NCI-H1105 treated with DMSO at 0.1 percent for 48 hours (cell line): ENCODE data around the gene EXOG.

Source experiments
- DNase-seq: peaks from one replicate; lab custom pipeline; 2025; lab: John Stamatoyannopoulos, UW

Gene EXOG

DNA sequence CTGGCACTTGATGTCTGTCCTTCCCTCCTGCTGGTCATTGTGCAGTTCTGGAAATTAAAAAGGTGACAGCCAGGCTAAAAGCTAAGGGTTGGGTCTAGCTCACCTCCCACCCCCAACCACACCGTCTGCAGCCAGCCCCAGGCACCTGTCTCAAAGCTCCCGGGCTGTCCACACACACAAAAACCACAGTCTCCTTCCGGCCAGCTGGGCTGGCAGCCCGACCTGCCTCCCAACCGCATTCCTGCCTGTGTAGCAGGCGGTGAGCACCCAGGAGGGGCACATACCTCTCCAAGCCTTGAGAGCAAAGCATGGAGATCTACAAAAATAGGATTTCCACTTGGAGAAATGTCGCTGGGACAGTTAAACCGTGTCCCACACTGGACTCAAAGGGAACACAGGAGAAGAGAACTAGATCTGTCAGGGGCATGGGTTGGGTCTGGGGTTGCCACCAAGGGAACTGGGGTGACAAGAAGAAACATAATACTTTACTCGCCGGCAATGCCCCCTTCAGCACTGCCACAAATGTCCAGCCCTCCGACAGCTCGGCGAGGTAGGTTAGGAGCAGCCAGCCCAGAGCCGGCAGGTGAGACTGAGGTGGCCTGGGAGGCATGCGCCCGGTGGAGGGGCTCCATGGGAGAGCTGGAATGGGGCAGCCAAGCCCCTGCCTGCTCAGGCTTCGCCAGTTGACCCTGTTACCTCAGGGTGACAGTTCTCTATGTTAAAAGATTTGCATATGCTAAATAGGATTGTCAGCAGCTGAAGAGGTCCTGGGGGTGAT is 52.2 kb downstream of the EXOG start:
- DNase-seq = no peak

DNA sequence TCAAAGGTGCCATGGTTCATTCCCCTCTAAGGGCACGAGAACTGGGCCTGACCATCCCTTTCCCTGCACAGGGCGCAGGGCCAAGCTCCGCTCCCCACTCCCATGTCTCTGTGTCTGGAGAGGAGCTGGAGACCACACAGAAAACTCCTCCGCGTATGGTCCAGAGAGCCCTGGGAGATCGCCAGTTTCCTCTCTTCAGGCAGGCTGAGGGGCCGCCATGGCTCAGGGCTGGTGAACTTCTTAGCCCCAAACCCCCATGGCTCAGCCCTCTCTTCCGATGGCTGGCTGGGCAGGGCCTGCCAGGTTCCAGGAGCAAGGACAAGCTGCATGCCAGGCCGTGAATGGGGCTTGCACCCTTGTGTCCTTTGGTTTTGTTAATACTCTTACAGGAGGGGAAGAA is 52.9 kb downstream of the EXOG start:
- no peak for DNase-seq

DNA sequence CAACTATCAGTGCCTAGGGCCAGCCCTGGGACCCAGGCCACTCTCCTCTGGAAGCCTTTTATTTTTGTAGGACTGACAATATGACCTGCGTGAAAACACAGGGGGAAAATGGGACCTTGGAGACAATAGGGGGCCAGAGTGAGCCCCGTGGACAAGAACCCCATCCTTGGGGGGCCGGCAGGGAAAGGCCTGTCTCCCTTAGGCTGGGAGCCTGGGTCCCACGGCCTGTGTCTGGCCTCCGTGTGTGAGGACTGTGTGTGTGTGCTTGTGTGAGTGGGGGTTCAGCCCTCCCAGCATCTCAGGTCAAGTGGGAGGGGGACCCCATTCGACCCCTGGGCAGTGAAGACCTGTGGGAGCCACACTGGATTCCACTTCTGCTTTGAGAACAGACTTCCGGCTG is 53.3 kb downstream of the EXOG start:
- no peak for DNase-seq

DNA sequence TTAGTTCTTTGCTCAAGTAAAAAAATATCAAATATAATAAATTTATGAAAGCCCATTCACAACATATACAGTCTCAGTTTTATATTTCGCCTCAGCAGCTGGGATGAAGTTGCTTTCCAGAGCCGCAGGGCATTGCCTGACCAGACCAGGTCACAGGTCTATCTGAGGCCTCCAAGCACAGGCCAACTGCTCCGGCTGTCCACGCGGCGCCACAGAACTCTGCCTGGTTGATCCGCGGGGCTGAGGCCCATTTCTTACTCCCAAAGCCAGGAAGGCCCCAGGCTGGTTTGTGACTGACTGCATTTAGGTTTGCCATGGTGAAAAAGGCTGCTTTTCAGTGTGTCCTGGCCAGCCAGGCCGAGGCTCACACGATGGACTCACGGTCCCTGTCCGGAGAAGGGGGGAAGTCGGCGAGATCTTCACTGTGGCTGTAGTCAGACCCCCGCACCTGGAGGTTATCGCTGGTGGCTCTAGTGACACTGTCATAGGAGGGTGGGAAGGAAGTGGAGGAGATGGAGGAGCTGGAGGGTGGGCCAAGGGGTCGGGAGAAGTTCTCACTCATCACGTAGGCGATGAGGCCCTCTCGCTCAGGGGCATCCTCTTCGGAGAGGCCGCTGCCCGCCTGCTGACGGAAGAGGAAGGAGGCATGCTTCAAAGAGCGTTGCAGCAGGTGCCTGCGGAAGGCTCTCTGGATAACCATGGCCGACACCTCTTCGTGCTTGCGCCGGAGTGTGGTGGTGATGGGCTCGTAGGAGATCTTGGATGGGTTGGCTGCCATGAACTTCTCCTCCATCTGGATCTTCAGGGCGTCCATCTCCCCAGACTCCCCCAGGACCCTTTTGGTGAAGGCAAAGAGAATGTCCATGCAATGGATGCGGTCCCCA is 54.1 kb downstream of the EXOG start:
- DNase-seq = no peak

DNA sequence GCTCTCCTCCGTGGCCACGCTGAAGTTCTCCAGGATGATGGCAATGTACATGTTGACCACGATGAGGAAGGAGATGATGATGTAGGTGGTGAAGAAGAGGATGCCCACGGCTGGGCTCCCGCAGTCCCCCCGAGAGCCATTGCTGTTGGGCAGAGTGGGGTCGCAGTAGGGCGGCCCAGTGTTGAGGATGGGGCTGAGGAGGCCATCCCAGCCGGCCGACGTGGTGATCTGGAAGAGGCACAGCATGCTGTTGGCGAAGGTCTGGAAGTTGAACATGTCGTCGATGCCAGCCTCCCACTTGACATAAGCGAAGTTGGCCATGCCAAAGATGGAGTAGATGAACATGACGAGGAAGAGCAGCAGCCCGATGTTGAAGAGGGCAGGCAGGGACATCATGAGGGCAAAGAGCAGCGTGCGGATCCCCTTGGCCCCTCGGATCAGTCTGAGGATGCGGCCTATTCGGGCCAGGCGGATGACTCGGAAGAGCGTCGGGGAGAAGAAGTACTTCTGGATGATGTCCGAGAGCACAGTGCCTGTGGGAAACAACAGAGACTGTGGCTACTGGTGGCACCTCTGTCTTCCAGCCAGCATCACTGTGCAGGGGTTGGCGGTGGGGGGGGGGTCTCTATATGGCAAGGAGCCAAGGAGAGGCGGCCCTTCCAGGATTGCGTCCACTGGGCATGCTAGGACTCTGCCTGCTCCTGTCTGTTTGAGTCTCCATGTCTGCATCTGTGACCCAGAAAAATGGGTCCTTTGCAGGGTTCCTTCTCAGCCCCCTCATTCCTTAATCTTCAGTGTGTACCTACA is 55.1 kb downstream of the EXOG start:
- DNase-seq = no peak

DNA sequence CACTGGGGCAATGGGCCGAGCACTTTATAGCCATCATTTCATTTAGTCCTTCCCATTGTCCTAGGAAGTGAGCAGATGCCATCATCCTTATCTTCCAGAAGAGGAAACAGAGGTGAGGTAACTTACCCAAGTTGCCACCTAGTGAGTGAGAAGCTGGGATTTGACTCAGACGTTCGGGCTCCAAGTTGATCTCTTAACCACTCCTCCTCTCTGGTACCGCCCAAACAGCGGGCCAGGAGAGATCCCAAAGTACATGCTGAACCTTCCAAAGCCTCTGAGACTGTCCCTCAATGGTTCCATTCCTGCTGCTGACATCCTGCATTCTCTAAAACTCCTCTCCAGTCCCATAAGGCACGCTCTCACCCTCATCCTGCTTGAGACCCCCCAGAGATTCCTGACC is 56.2 kb downstream of the EXOG start:
- no peak for DNase-seq

DNA sequence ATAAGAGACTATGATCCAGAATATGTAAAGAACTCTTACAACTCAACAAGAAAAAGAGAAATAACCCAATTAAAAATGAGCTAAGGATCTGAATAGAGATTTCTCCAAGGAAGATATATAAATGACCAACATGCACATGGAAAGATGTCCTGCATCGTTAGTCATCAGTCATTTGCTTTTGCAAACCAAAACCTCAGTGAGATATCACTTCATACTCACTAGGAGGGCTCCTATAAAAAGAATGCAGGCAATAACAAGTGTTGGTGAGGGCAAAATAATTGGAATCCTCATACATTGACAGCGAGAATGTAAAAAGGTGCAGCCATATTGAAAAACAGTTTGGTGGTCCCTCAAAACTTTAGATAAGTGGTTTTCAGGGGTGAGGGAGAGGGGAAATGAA is 56.9 kb downstream of the EXOG start:
- DNase-seq = no peak

DNA sequence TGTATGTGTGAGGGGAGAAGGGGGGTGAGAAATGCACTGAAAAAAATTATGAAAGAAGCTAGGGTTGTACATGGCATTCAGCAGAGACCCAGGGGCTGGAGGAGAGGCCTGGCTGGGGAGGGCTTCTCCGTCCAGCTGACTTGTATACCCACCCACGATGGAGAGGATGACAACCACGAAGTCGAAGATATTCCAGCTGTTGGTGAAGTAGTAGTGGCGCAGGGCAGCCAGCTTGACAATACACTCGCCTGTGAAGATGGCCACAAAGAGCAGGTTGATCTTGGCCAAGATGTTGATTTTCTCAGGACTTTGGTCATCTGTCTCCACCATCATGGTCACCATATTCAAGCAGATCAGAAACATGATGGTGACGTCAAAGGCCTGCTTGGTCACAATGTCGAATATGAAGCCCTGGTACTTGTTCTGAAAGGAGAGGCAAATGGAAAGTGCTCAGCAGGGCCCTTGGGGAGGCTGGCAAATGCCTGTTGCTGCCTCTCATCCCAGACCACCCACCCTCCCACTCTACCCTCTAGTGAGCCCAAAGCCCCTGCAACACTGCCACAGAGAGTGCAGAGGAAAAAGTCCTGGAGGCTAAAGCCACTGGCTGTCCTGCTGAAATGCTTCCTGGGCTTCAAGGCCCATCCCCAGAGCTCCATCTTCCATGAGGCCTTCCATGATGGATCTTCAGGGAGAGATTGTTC is 58.1 kb downstream of the EXOG start:
- no peak for DNase-seq

DNA sequence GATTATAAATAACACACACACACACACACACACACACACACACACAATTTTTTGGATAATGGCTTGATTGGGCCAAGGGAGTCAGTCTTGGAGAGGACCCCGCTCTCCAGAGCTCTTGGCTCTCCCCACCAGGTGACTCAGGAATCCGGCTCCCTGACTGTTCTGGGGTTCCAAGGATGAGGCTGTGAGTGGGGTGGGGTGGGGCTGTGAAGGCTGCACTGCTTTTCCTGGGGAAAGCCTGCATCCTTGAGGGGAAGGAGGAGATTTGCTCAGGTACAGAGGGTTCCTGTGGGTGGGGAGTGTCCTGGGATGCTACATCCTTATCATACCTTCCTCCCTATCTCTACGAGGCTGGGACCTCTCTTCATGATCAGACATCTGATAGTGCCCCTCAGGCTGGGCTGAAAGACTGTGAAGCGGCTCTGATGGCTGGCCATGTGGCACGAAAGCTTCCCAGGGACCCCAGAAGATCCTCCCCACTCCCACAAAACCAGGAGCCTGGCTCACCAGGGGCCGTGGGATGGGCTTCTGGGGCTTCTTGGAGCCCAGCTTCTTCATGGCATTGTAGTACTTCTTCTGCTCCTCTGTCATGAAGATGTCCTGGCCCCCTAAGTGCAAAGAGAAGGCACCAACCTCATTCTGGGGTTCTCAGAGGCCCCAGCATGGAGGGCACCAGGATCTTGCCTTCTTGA is 59.2 kb downstream of the EXOG start:
- DNase-seq = no peak

DNA sequence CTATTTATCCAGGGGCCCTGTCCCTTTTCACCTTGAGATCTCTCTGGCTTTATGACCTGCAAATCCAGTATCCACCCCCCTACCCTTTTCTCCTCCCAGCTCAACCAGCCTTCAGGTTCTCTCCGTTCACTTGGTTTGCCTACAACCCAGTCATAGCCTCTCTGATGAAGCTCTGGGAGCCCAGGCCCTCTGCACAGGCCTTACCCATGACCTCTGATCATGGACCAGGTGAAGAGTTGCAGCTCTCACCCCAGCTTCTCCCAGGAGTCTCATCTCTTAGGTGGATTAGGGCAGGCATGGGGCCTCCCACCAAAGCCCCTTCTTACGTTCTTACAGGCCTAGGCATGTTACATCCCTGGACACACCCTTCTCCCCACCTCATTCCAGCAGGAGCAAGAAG is 59.8 kb downstream of the EXOG start:
- no peak for DNase-seq

DNA sequence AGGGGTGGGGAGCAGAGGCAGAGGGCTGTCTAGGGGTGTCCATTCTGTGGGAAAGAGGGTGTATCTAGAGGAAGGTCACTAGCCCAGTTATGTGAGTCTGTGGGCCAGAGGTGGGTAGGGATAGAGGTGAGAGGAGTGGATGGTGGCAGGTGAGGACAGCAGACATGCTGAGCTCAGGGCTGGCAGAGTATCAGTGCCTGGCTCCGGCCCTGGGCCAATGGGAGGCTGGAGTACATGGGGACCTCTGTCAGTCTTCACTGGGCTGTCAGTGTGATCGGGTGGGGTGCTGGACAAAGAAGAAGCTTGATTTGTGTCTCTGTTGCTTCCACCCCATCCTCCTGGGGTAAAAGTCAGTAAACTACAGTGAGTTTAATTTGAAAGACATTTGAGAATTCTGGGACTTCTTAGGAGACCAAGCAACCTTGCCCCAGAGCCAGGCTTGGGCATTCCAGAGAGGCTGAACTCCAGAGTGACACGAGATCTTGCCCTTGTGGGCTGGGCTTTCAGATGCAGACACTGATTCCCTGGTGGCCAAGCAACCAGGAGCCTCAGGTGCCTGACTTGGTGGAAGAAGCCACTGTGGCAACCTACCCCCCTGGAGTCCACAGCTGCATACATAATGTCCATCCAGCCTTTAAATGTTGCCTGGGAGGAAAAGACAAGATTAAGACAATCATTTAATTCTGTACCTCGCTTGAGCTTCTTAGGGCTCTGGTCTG is 60.7 kb downstream of the EXOG start:
- no peak for DNase-seq

DNA sequence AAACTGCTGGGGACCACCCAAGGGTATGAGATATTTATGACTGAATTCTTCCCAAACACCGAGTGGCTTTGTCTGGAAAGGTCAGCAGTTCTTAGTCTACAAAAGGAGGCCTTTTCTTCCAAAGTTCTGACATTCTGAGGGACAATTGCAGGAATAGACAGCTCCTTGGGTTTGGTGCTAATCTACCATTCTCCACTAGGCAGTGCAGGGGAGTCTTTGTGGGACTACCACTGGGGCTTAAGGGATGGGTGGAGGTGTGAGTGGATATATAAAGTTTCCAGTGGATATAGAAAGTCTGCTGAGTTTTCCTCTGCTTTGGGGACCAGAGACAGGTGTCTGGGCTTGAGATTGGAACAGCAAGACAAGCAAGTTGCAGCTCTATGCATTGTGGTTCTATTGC is 62.7 kb downstream of the EXOG start:
- DNase-seq = no peak

DNA sequence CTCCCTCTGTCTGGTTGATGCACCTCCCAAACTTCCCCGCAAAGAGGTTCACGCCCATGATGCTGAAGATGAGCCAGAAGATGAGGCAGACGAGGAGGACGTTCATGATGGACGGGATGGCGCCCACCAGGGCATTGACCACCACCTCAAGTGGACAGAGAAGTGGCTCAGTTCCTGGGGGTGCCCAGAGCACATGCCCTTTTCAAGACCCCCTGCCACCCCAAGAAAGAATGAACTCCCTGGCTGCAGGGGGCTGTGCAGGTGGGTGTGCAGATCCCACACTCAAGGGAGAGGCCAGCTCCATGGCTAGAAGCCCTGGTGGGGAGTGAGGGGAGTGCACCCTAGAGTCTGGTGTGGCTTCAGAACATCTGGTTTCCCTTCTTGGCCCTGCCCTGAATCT is 64.1 kb downstream of the EXOG start:
- no peak for DNase-seq

DNA sequence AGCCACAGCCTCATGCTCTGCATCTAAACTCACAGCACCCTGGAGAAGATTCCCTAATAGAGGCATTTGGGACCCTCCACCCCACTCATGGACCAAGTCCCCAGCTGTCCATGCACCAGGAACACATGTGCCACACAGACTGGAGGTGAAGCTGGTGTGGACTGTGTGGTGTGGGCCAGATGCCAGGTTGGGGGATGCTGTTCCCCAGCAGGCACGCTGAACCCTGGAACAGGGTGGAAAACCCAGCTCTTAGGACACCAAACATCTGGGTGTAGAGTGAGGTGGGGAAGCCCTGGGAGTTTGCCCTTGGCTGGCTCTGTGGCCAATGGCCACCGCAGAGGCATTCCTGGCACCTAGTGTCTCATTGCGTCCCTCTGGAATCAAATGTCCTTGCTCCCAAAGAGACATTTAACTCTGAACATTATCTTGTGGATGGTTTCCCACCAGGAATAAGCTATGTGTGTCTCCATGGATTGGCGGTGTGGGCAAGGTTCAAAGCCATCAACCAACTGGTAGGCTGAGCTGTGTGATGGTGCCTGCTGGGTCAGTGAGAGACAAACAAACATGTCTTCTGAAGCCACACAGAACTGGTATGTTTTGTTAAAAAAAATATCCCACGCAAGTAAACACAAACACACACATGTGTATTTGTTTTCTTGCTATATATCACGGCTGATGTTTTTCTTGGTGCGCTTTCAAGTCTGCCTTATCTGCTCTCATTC is 65.0 kb downstream of the EXOG start:
- no peak for DNase-seq

DNA sequence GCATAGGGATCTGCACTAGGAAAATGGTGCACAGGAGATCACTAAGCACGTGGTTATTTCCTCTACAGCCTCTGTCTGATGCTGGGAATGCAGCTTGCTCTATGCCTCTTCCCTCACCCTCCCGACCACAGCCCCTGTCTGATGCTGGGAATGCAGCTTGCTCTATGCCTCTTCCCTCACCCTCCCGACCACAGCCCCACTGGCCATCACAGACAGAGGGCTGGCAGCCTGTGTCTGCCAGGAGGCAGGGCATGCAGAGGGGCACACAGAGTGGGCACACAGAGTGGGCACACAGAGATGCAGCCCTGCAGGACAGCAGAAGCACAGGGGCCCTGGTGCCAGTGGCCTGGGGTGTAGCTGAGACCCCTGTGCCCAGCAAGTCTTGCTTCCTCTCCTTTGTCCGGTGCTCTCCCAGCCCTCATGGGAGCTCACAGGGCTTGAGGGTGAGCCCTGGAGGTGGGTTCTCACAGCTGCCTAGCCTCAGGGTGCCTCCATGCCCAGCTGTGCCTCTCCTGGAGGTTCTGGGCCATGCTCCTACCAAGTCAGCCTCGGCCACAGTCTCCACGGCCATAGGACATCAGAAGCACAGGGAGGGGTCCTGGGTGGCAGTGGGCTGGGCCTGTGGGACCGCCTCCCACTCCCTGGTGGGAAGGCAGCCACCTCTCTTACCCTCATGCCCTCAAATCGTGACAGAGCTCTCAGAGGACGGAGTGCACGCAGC is 65.8 kb downstream of the EXOG start:
- DNase-seq = no peak

DNA sequence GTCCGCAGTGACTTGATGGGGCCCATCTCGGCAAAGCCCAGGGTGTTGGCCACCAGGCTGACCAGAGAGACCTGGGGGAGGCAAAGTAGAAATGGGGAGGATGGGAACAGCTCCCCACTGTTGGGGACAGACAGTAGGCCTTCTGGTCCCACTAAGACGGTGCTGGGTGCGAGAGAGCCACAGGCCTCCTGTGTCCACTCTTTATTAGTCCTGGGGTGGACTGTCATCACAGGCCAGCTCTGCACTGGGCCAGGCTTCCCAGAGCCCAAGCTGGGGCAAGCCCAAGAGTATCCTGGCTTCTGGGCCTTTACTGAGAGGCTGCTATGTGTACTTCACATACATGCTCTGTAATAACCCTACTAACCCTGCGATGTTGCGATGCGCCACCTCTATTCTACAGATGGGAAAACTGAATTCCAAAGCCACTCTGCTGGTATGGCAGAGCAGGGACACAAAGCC is 66.4 kb downstream of the EXOG start:
- DNase-seq = no peak

DNA sequence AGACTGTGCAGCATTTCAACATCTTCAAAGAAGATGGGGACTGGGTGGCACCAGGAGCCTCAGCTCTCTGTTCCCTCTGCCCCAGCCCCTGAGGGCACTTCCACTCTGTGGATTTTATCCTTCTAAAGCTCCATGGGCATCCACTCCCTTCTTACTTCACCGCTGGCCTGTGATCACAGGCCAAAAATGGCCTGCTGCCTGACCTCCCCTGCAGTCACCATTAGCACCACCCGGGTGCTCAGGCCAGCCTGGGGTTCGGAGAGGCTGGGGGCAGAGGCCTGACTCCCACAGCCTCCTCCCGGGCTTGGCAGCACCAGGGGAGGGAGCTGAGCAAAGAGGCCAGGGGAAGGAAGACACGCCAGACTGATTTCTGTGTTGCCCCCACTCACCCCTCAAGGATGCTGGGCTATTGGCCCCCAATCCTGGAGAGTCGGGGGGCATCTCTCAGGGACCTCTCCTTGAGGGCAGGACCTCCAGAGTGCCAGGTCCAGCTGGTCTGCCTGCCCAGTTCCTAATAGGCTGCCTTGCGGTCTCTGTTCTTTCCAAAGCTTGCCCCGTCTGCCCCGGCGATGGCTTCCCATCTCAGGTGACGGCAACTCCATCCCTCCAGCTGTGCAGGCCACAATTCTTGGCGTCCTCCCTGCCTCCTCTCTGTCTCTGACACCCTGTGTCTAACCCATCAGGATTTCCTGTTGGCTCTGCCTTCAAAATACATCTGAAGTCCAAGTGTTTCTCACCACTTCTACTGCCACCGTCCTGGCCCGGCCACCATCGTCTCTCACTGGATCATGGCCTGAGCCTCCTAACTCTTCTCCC is 67.1 kb downstream of the EXOG start:
- DNase-seq = no peak

DNA sequence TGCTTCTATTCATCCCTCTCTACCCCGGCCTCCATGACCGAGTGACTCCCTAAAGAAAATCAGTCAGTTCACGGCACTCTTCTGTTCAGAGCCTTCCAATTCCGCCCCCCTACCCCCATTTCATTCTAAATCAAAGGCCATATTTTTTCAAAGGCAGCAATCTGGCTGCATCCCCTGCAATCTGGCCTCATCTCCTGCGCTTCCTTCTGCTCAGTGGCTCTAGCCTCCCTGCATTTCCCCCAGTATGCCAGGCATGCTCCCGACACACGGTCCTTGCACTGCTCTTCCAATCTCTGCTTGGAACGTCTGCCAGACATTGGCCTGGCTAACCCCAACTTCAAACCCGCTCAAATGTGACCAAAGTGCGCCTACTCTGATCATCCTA is 67.7 kb downstream of the EXOG start:
- DNase-seq = no peak
